Measurements from ENCODE around the gene KNG1.

- TF ChIP-seq CTCF (IDR thresholded peaks at IDR 0.05; ENCODE audit: poor library complexity) (no peak), EZH2 (IDR thresholded peaks at IDR 0.05; ENCODE audit: borderline replicate concordance) (no peak), EZH2phosphoT487 (IDR thresholded peaks at IDR 0.05; ENCODE audit: low read depth, severe bottlenecking, unreplicated experiment) (no peak)
Observed at GRCh38 chr3:186757686-186758220, 40.6 kb downstream of the KNG1 start.

Data from hepatocyte (in vitro differentiated cells).